Esophagus muscularis mucosa (tissue), 4 donors: ENCODE data around the gene WNT7A. TPM values are rescaled to one million over a fixed set of nuclear protein-coding genes. Genes with fewer than 3 reads are reported as not detected.

Source experiments
- DNase-seq: peaks from one replicate; pipeline ENCODE4 v3.0.0-alpha.2; 2017; ENCODE audit errors: extremely low spot score
- H3K27ac ChIP-seq, 4 donors: fragments of 200-600 bp; sonication (generic); replicated peaks in 1 of 4; 1 replicate in 3 of 4; 2 replicates in 1 of 4; pipeline ENCODE4 v1.5.1; 2016 to 2019; ENCODE audit warnings: mild to moderate bottlenecking in 1 of 4
- H3K27me3 ChIP-seq, 4 donors: fragments of 200-600 bp; sonication (generic); one replicate each; pipeline versions ENCODE4 v1.5.1 to v1.6.0; 2016 to 2019
- H3K36me3 ChIP-seq, 4 donors: fragments of 200-600 bp; sonication (generic); one replicate each; pipeline ENCODE4 v1.5.1; 2016 to 2019
- H3K4me1 ChIP-seq, 4 donors: fragments of 200-600 bp; sonication (generic); one replicate each; pipeline ENCODE4 v1.5.1; 2016 to 2019
- H3K4me3 ChIP-seq, 4 donors: fragments of 200-600 bp; sonication (generic); 1 replicate in 2 of 4; 2 replicates in 2 of 4; pipeline ENCODE4 v1.5.1; 2016 to 2019; ENCODE audit warnings: mild to moderate bottlenecking in 4 of 4, moderate library complexity in 1 of 4
- H3K9me3 ChIP-seq, 4 donors: fragments of 200-600 bp; sonication (generic); 1 replicate in 3 of 4; 2 replicates in 1 of 4; pipeline ENCODE4 v1.5.1; 2016 to 2019
- CTCF ChIP-seq, 3 experiments: fragments of 200-600 bp in 2 of 3; fragments of 450-650 bp in 1 of 3; sonication (generic) in 2 of 3; IDR thresholded peaks; one replicate each; pipeline ENCODE4 v1.5.1; 2017 to 2019; ENCODE audit warnings: antibody characterized with exemption in 3 of 3, mild to moderate bottlenecking in 2 of 3, moderate library complexity in 1 of 3
- EP300 ChIP-seq: sonication (generic); formaldehyde crosslinking; IDR thresholded peaks from one replicate; pipeline ENCODE4 v1.6.1; 2017; ENCODE audit warnings: antibody characterized with exemption
- POLR2A ChIP-seq: fragments of 450-650 bp; IDR thresholded peaks from one replicate; pipeline ENCODE4 v1.6.1; 2017; ENCODE audit warnings: antibody characterized with exemption, moderate library complexity, mild to moderate bottlenecking, low read depth
- POLR2AphosphoS5 ChIP-seq, 2 donors: sonication (generic); formaldehyde crosslinking; IDR thresholded peaks; one replicate each; pipeline ENCODE4 v1.6.1; 2017; ENCODE audit warnings: antibody characterized with exemption in 2 of 2
- WGBS: methylation state at CpG from one replicate; pipeline ENCODE4 v1.1.5; 2018; 5-methylcytosine and 5-hydroxymethylcytosine counted together
- intact Hi-C: fragments of 100-400 bp; cut with DNase I; formaldehyde crosslinking; loops from one replicate; pipeline ENCODE4 v1.15.1; 2023
- total RNA-seq, 4 donors: library from RNA; depleted of rRNA; stranded (reverse); fragments of >200 nt; gene quantifications; one replicate each; pipeline versions ENCODE4 v1.1.0 to v1.2.1, GENCODE V29; 2016

Gene WNT7A
- total RNA-seq, 4 donors from 2014 or later, result not detected

DNA sequence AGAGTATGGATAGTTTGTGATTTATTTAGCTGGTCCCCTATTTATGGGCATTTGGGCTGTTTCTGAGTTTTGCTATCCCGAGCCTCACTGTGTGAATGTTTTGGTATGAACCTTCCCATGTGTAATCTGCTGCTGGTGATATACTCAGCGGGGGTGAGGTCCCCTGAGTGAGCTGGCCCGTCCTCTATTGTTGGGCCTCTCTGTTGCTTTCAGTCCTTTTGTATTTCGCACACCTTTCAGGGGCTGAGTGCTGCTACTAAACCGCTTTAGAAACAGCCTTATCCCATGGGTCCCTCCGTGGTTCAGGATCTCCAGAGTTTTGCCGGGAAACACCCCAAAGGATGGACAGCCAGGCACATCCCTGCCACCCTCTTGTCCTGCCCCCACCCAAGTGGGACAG lies 94.5 kb downstream of the WNT7A start:
- intact Hi-C loops, result no loop called here
- Histone ChIP-seq H3K27me3 (peaks cover 0 to 83% (median 0%) of the 10 kb centered on the region in 4 donors), H3K4me1 (peaks cover 0 to 3% (median 0%) of the 10 kb centered on the region in 4 donors), H3K4me3 (no peak overlapping the region), H3K9me3 (no peaks in the 10 kb centered on the region), H3K27ac (no peak overlapping the region), H3K36me3 (no peaks in the 10 kb centered on the region)
- TF ChIP-seq CTCF (IDR thresholded peaks at IDR 0.05) (no peak), EP300 (no peak), POLR2AphosphoS5 (IDR thresholded peaks at IDR 0.05) (no peak), POLR2A (no peak)
- 78% methylated on average over 7 of the region's 7 CpGs for WGBS
- DNase-seq, result no peak

GRCh38 chr3:13783476-13783875 lies 96.4 kb downstream of the WNT7A start:
- WGBS, result 65% methylated on average over 8 of the region's 8 CpGs
- peaks cover 0 to 69% (median 0%) of the 10 kb centered on the region in 4 donors for H3K27me3 ChIP-seq
- no peak for TF ChIP-seq POLR2A
- TF ChIP-seq CTCF (IDR thresholded peaks at IDR 0.05), result no peak
- TF ChIP-seq POLR2AphosphoS5 (IDR thresholded peaks at IDR 0.05), result no peak
- no peak for TF ChIP-seq EP300
- no peaks in the 10 kb centered on the region for H3K9me3 ChIP-seq
- H3K36me3 ChIP-seq, result no peaks in the 10 kb centered on the region
- DNase-seq, result no peak
- peaks cover 0 to 3% (median 0%) of the 10 kb centered on the region in 4 donors for H3K4me1 ChIP-seq
- H3K4me3 ChIP-seq, result no peak overlapping the region
- intact Hi-C loops, result no loop called here
- no peak overlapping the region for H3K27ac ChIP-seq

- Histone ChIP-seq H3K9me3 (no peaks in the 10 kb centered on the region), H3K27me3 (peaks cover 0 to 62% (median 0%) of the 10 kb centered on the region in 4 donors), H3K4me1 (peaks cover 0 to 3% (median 0%) of the 10 kb centered on the region in 4 donors), H3K36me3 (no peaks in the 10 kb centered on the region), H3K27ac (no peak overlapping the region), H3K4me3 (peak overlapping the region in 1 of 4 donors; percentile 6)
- intact Hi-C loops, result no loop called here
- DNase-seq, result no peak
- TF ChIP-seq POLR2AphosphoS5 (IDR thresholded peaks at IDR 0.05) (no peak), EP300 (no peak), POLR2A (no peak), CTCF (IDR thresholded peaks at IDR 0.05) (no peak)
- 15% methylated on average over 11 of the region's 11 CpGs for WGBS
Measured at GRCh38 chr3:13782501-13782900, 97.4 kb downstream of the WNT7A start.

GRCh38 chr3:13781417-13781816 lies 98.5 kb downstream of the WNT7A start:
- no peak for TF ChIP-seq EP300
- TF ChIP-seq POLR2AphosphoS5 (IDR thresholded peaks at IDR 0.05), result no peak
- TF ChIP-seq CTCF (IDR thresholded peaks at IDR 0.05), result no peak
- TF ChIP-seq POLR2A, result no peak
- Histone ChIP-seq H3K27ac (no peak overlapping the region), H3K4me1 (peaks cover 0 to 3% (median 0%) of the 10 kb centered on the region in 4 donors), H3K9me3 (no peaks in the 10 kb centered on the region), H3K27me3 (peaks cover 0 to 55% (median 0%) of the 10 kb centered on the region in 4 donors), H3K4me3 (no peak overlapping the region), H3K36me3 (no peaks in the 10 kb centered on the region)
- intact Hi-C loops, result no loop called here
- no peak for DNase-seq
- 72% methylated on average over 5 of the region's 5 CpGs for WGBS
